Liver (tissue), 9 donors: ENCODE data around the gene STRIT1. TPM values are rescaled to one million over a fixed set of nuclear protein-coding genes. Genes with fewer than 3 reads are reported as not detected.

ENCODE experiments used
- DNase-seq: peaks from one replicate; pipeline ENCODE4 v3.0.0-alpha.2; 2017; ENCODE audit warnings: low spot score
- H3K27ac ChIP-seq, 2 donors: one replicate each; pipeline ENCODE4 v1.7.0; 2013; ENCODE audit warnings: inconsistent platforms in 2 of 2, low read length in 2 of 2, control low read depth in 1 of 2, low read depth in 1 of 2, mild to moderate bottlenecking in 1 of 2
- H3K27me3 ChIP-seq, 4 donors: one replicate each; pipeline versions ENCODE4 v1.6.1 to v1.7.0; 2013; ENCODE audit warnings: low read length in 3 of 4, inconsistent platforms in 1 of 4, mild to moderate bottlenecking in 1 of 4, moderate library complexity in 1 of 4; ENCODE audit not compliant: control insufficient read depth in 4 of 4, insufficient read depth in 4 of 4
- H3K36me3 ChIP-seq, 4 donors: one replicate each; pipeline versions ENCODE4 v1.6.1 to v1.7.0; 2013; ENCODE audit warnings: low read length in 3 of 4, mild to moderate bottlenecking in 3 of 4, low read depth in 1 of 4, moderate library complexity in 1 of 4; ENCODE audit not compliant: control insufficient read depth in 4 of 4, insufficient read depth in 3 of 4
- H3K4me1 ChIP-seq, 4 donors: one replicate each; pipeline versions ENCODE4 v1.6.1 to v1.7.0; 2013; ENCODE audit warnings: low read length in 3 of 4, mild to moderate bottlenecking in 3 of 4, moderate library complexity in 1 of 4; ENCODE audit not compliant: control insufficient read depth in 4 of 4, insufficient read depth in 4 of 4
- H3K4me3 ChIP-seq, 3 donors: one replicate each; pipeline versions ENCODE4 v1.6.1 to v1.7.0; 2013; ENCODE audit warnings: low read length in 3 of 3, control low read depth in 1 of 3, low read depth in 1 of 3, mild to moderate bottlenecking in 1 of 3
- H3K9ac ChIP-seq, 2 donors: one replicate each; pipeline ENCODE4 v1.7.0; 2013; ENCODE audit warnings: low read length in 2 of 2, mild to moderate bottlenecking in 2 of 2, moderate library complexity in 2 of 2, control low read depth in 1 of 2, low read depth in 1 of 2
- H3K9me3 ChIP-seq, 4 donors: one replicate each; pipeline versions ENCODE4 v1.6.1 to v1.7.0; 2013; ENCODE audit warnings: low read length in 3 of 4; ENCODE audit not compliant: control insufficient read depth in 4 of 4
- CTCF ChIP-seq: fragments of 150-350 bp; IDR thresholded peaks from 2 replicates; pipeline ENCODE4 v1.5.1; 2017; ENCODE audit warnings: improper control_type of control experiment, low read depth, low read length; ENCODE audit not compliant: missing input control
- EGR1 ChIP-seq, 2 donors: IDR thresholded peaks; 2 replicates each; pipeline ENCODE4 v1.6.1; 2016 to 2018; ENCODE audit warnings: antibody characterized with exemption in 2 of 2, low read depth in 2 of 2
- FOXA1 ChIP-seq: IDR thresholded peaks from 2 replicates; pipeline ENCODE4 v1.6.1; 2016; ENCODE audit warnings: antibody characterized with exemption
- FOXA2 ChIP-seq: IDR thresholded peaks from 2 replicates; pipeline ENCODE4 v1.6.1; 2016; ENCODE audit warnings: antibody characterized with exemption
- GABPA ChIP-seq, 2 donors: IDR thresholded peaks in 1 of 2; conservative IDR thresholded peaks in 1 of 2; 2 replicates each; pipeline ENCODE4 v1.6.1; 2016; ENCODE audit warnings: antibody characterized with exemption in 2 of 2, mild to moderate bottlenecking in 1 of 2, moderate library complexity in 1 of 2
- HNF4A ChIP-seq, 2 donors: conservative IDR thresholded peaks; 2 replicates each; pipeline ENCODE4 v1.6.1; 2016; ENCODE audit warnings: antibody characterized with exemption in 2 of 2, mild to moderate bottlenecking in 2 of 2
- HNF4G ChIP-seq: IDR thresholded peaks from 2 replicates; pipeline ENCODE4 v1.6.1; 2016; ENCODE audit warnings: antibody characterized with exemption
- JUND ChIP-seq, 2 donors: IDR thresholded peaks; 2 replicates each; pipeline ENCODE4 v1.6.1; 2016; ENCODE audit warnings: antibody characterized with exemption in 2 of 2
- MAX ChIP-seq: IDR thresholded peaks from 2 replicates; pipeline ENCODE4 v1.6.1; 2016; ENCODE audit warnings: antibody characterized with exemption
- NR2F2 ChIP-seq: IDR thresholded peaks from 2 replicates; pipeline ENCODE4 v1.6.1; 2016; ENCODE audit warnings: antibody characterized with exemption
- RAD21 ChIP-seq, 2 donors: IDR thresholded peaks; 2 replicates each; pipeline ENCODE4 v1.6.1; 2016; ENCODE audit warnings: antibody characterized with exemption in 2 of 2, mild to moderate bottlenecking in 2 of 2
- REST ChIP-seq: IDR thresholded peaks from 2 replicates; pipeline ENCODE4 v1.6.1; 2016; ENCODE audit warnings: antibody characterized with exemption, mild to moderate bottlenecking
- RXRA ChIP-seq, 2 donors: IDR thresholded peaks; 2 replicates each; pipeline ENCODE4 v1.6.1; 2017 to 2018; ENCODE audit warnings: antibody characterized with exemption in 2 of 2, mild to moderate bottlenecking in 1 of 2
- SP1 ChIP-seq: IDR thresholded peaks from 2 replicates; pipeline ENCODE4 v1.6.1; 2018; ENCODE audit warnings: antibody characterized with exemption, mild to moderate bottlenecking
- TAF1 ChIP-seq: conservative IDR thresholded peaks from 2 replicates; pipeline ENCODE4 v1.6.1; 2016; ENCODE audit warnings: antibody characterized with exemption, mild to moderate bottlenecking
- YY1 ChIP-seq: IDR thresholded peaks from 2 replicates; pipeline ENCODE4 v1.6.1; 2016; ENCODE audit warnings: antibody characterized with exemption, mild to moderate bottlenecking
- WGBS: extraction: QIAGEN DNeasy Blood & Tissue Kit; methylation state at CpG from one replicate; pipeline ENCODE4 v1.1.7; 2013; 5-methylcytosine and 5-hydroxymethylcytosine counted together
- polyA plus RNA-seq, 2 donors: library from polyadenylated mRNA; stranded (reverse) in 1 of 2; unstranded in 1 of 2; fragments of 200-250 nt in 1 of 2; fragments of >200 nt in 1 of 2; fragmentation: Nextera tagmentation in 1 of 2; extraction: Ambion mirVana in 1 of 2; gene quantifications; one replicate each; pipeline versions ENCODE4 v1.2.1 to v1.2.3, GENCODE V29; 2013 to 2015
- total RNA-seq, 2 donors: library from RNA; depleted of rRNA; stranded (reverse); fragments of >200 nt; gene quantifications; one replicate each; pipeline ENCODE4 v1.2.3, GENCODE V29; 2014
- TF ChIP-seq, protein P1 (sequence below): IDR thresholded peaks from 2 replicates; pipeline ENCODE4 v1.6.1; 2016; ENCODE audit warnings: antibody characterized with exemption
- TF ChIP-seq, protein P2 (sequence below): IDR thresholded peaks from 2 replicates; pipeline ENCODE4 v1.6.1; 2016; ENCODE audit warnings: antibody characterized with exemption
- donor health status: healthy.
- donor health status: healthy.
- donor health status: healthy.
- donor health status: healthy.
- donor health status: healthy.

STRIT1 gene
- total and polyA plus RNA-seq, 4 donors, result not detected

DNA sequence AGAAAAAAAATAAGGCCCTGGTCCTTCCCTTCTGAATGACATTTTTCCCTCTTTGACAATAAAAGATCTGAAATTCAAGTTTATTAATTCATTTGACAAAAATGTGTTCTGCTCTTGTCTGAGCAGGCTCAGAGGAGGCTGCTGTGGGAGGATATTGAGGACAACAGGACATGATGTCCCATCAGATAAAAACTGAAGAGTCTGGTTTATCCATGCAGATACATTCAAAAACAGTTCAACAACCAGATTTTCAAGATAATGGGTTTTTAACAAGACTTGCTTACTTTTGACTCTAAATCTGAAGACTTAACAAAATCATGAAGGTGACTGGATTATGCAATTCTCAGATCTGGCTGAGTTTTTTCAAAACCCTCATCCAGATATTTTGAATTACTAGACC, 36.9 kb upstream of the STRIT1 start:
- H3K9ac ChIP-seq, result no peak overlapping the region
- H3K36me3 ChIP-seq, result no peaks in the 10 kb centered on the region
- TF ChIP-seq EGR1 (IDR thresholded peaks at IDR 0.05; ENCODE audit: low read depth in 2 of 2), result no peak
- TF ChIP-seq, protein P1, sequence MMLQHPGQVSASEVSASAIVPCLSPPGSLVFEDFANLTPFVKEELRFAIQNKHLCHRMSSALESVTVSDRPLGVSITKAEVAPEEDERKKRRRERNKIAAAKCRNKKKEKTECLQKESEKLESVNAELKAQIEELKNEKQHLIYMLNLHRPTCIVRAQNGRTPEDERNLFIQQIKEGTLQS, result no peak
- TF ChIP-seq JUND (IDR thresholded peaks at IDR 0.05), result no peak
- no peak for TF ChIP-seq YY1
- no peak for TF ChIP-seq MAX
- TF ChIP-seq SP1, result no peak
- TF ChIP-seq RAD21 (IDR thresholded peaks at IDR 0.05), result no peak
- no peak for TF ChIP-seq TAF1
- TF ChIP-seq, protein P2, sequence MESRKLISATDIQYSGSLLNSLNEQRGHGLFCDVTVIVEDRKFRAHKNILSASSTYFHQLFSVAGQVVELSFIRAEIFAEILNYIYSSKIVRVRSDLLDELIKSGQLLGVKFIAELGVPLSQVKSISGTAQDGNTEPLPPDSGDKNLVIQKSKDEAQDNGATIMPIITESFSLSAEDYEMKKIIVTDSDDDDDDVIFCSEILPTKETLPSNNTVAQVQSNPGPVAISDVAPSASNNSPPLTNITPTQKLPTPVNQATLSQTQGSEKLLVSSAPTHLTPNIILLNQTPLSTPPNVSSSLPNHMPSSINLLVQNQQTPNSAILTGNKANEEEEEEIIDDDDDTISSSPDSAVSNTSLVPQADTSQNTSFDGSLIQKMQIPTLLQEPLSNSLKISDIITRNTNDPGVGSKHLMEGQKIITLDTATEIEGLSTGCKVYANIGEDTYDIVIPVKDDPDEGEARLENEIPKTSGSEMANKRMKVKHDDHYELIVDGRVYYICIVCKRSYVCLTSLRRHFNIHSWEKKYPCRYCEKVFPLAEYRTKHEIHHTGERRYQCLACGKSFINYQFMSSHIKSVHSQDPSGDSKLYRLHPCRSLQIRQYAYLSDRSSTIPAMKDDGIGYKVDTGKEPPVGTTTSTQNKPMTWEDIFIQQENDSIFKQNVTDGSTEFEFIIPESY, result no peak
- no peak for TF ChIP-seq NR2F2
- no peak for TF ChIP-seq HNF4G
- no peak for TF ChIP-seq GABPA (IDR thresholded peaks at IDR 0.05 in 1 of 2, conservative IDR thresholded peaks at IDR 0.05 in 1 of 2)
- TF ChIP-seq FOXA2, result no peak
- no peak for TF ChIP-seq CTCF
- TF ChIP-seq HNF4A (conservative IDR thresholded peaks at IDR 0.05), result no peak
- no peak for TF ChIP-seq RXRA (IDR thresholded peaks at IDR 0.05)
- H3K9me3 ChIP-seq, result no peaks in the 10 kb centered on the region
- no peak overlapping the region for H3K4me3 ChIP-seq
- H3K4me1 ChIP-seq, result no peaks in the 10 kb centered on the region
- no peak overlapping the region for H3K27ac ChIP-seq
- H3K27me3 ChIP-seq, result no peaks in the 10 kb centered on the region
- DNase-seq, result no peak

DNA sequence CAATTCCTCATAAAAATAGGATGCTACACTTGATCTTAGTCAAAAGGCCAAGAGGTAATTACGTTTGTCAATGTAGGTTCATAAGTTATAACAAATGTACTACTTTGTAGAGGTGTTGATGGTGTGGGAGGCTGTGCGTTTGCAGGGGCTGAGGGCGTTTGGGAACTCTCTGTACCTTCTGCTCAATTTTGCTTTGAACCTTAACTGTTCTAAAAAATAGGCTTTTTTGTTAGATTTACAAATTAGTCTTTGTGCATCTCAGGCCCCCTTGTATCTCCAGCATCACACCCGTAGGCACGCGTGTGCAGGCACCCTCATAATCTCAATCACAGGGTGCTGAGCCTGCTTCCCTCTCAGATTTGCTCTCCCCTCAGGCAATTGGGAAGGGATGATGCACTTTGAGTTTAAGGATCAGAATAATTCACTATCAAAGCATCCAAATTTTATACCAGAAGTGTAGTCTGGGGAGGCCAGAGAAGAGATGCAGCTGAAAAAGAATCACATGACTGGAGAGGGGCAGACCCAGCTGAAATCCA, 36.1 kb upstream of the STRIT1 start:
- TF ChIP-seq MAX (no peak), FOXA1 (no peak), HNF4G (no peak), GABPA (IDR thresholded peaks at IDR 0.05 in 1 of 2, conservative IDR thresholded peaks at IDR 0.05 in 1 of 2) (no peak), HNF4A (conservative IDR thresholded peaks at IDR 0.05) (no peak), YY1 (no peak), RXRA (IDR thresholded peaks at IDR 0.05) (no peak), CTCF (no peak), SP1 (no peak), RAD21 (IDR thresholded peaks at IDR 0.05) (no peak), TAF1 (no peak), REST (no peak)
- TF ChIP-seq, protein P2, result no peak
- TF ChIP-seq, protein P1, result no peak
- H3K4me3 ChIP-seq, result no peak overlapping the region
- no peak overlapping the region for H3K27ac ChIP-seq
- no peaks in the 10 kb centered on the region for H3K9me3 ChIP-seq
- H3K27me3 ChIP-seq, result no peaks in the 10 kb centered on the region
- DNase-seq, result no peak
- H3K4me1 ChIP-seq, result no peaks in the 10 kb centered on the region
- no peaks in the 10 kb centered on the region for H3K36me3 ChIP-seq
- WGBS, result 89% methylated on average over 6 of the region's 6 CpGs
- H3K9ac ChIP-seq, result no peak overlapping the region
